Esophagus muscularis mucosa (tissue), 4 donors: ENCODE data around the gene ZNF423.

ENCODE experiments used
- CTCF ChIP-seq, 3 experiments: fragments of 200-600 bp in 2 of 3; fragments of 450-650 bp in 1 of 3; sonication (generic) in 2 of 3; IDR thresholded peaks; one replicate each; pipeline ENCODE4 v1.5.1; 2017 to 2019; ENCODE audit warnings: antibody characterized with exemption in 3 of 3, mild to moderate bottlenecking in 2 of 3, moderate library complexity in 1 of 3
- EP300 ChIP-seq: sonication (generic); formaldehyde crosslinking; IDR thresholded peaks from one replicate; pipeline ENCODE4 v1.6.1; 2017; ENCODE audit warnings: antibody characterized with exemption
- POLR2A ChIP-seq: fragments of 450-650 bp; IDR thresholded peaks from one replicate; pipeline ENCODE4 v1.6.1; 2017; ENCODE audit warnings: antibody characterized with exemption, moderate library complexity, mild to moderate bottlenecking, low read depth
- POLR2AphosphoS5 ChIP-seq, 2 donors: sonication (generic); formaldehyde crosslinking; IDR thresholded peaks; one replicate each; pipeline ENCODE4 v1.6.1; 2017; ENCODE audit warnings: antibody characterized with exemption in 2 of 2

- TF ChIP-seq EP300 = no peak
- TF ChIP-seq CTCF (IDR thresholded peaks at IDR 0.05) = no peak
- TF ChIP-seq POLR2AphosphoS5 (IDR thresholded peaks at IDR 0.05) = no peak
- no peak for TF ChIP-seq POLR2A
These were observed 4.7 kb upstream of the ZNF423 start for GRCh38 chr16:49860593-49860992.
